ENCODE data around the gene ITPRID2. TPM values are rescaled to one million over a fixed set of nuclear protein-coding genes. Genes with fewer than 3 reads are reported as not detected.

ITPRID2 gene
- total RNA-seq (100 to 1,000 TPM; 164 to 167 TPM), polyA plus RNA-seq (10 to 100 TPM; 59.5 to 60.2 TPM)
- long read RNA-seq, donor 1, full-length matches to known transcripts, result 6 of 29 reads
- long read RNA-seq, donor 1, partial matches to known transcripts, result 23 of 29 reads
- long read RNA-seq, donor 1, other reads (novel, unspliced or antisense), result 0 of 29 reads
- long read RNA-seq, donor 2, partial matches to known transcripts, result 0 of 1 reads
- long read RNA-seq, donor 2, other reads (novel, unspliced or antisense), result 0 of 1 reads
- long read RNA-seq, donor 3, full-length matches to known transcripts, result 4 of 35 reads
- long read RNA-seq, donor 3, partial matches to known transcripts, result 31 of 35 reads
- long read RNA-seq, donor 3, other reads (novel, unspliced or antisense), result 0 of 35 reads
- long read RNA-seq, donor 4, result 0 reads
- long read RNA-seq, donor 5, full-length matches to known transcripts, result 7 of 27 reads
- long read RNA-seq, donor 5, partial matches to known transcripts, result 20 of 27 reads
- long read RNA-seq, donor 5, other reads (novel, unspliced or antisense), result 0 of 27 reads

GRCh38 chr2:181891258-181891965 lies at the start of gene ITPRID2:
Gene ITPRID2, plus strand, starts transcription at chr2:181891730. Its CDS starts 337 bp downstream, at chr2:181892067.
- peak; percentile 95 for ATAC-seq (ENCODE audit: insufficient read depth, low FRiP score)
- Histone ChIP-seq H3K36me3 (ENCODE audit: control insufficient read depth in 4 of 4, insufficient read depth in 4 of 4, low read length in 4 of 4) (no peaks in the 10 kb centered on the region), H3K4me1 (ENCODE audit: control insufficient read depth in 5 of 5, insufficient read depth in 5 of 5, low read length in 5 of 5) (peaks cover 0 to 24% (median 5%) of the 10 kb centered on the region in 5 donors), H3K9me3 (ENCODE audit: control insufficient read depth in 4 of 4, insufficient read depth in 3 of 4, low read length in 3 of 4) (no peaks in the 10 kb centered on the region), H3K27me3 (ENCODE audit: control insufficient read depth in 3 of 3, insufficient read depth in 3 of 3, low read length in 2 of 3) (no peaks in the 10 kb centered on the region), H3K9ac (ENCODE audit: insufficient read depth in 1 of 2, low read length in 2 of 2) (peak within 1 kb of the TSS; percentile 75 to 95), H3K4me3 (peak within 1 kb of the TSS; percentile 93), H3K27ac (ENCODE audit: low read depth in 1 of 2, low read length in 1 of 2) (peak within 1 kb of the TSS; percentile 97 to 99)
- 1% methylated on average over 24 to 58 of the region's 58 CpGs for whole genome bisulfite sequencing, 2 donors
- peak; percentile 91 to 97 (median 92) for DNase-seq
- no peak for TF ChIP-seq CTCF (IDR thresholded peaks at IDR 0.05; ENCODE audit: control extremely low read depth, extremely low read depth)

GRCh38 chr2:181844551-181845290 lies 46.8 kb upstream of the ITPRID2 start:
- WGBS, 2 donors, result 97 to 98% methylated on average over 1 of the region's 1 CpG
- H3K36me3 ChIP-seq (ENCODE audit: control insufficient read depth in 4 of 4, insufficient read depth in 4 of 4, low read length in 4 of 4), result no peaks in the 10 kb centered on the region
- ATAC-seq (ENCODE audit: insufficient read depth, low FRiP score) (no peak), DNase-seq (no peak)
- H3K9me3 ChIP-seq (ENCODE audit: control insufficient read depth in 4 of 4, insufficient read depth in 3 of 4, low read length in 3 of 4), result no peaks in the 10 kb centered on the region
- H3K27ac ChIP-seq (ENCODE audit: low read depth in 1 of 2, low read length in 1 of 2), result no peak overlapping the region
- no peaks in the 10 kb centered on the region for H3K4me1 ChIP-seq (ENCODE audit: control insufficient read depth in 5 of 5, insufficient read depth in 5 of 5, low read length in 5 of 5)
- no peak overlapping the region for H3K4me3 ChIP-seq
- no peak for TF ChIP-seq CTCF (IDR thresholded peaks at IDR 0.05; ENCODE audit: control extremely low read depth, extremely low read depth)
- H3K9ac ChIP-seq (ENCODE audit: insufficient read depth in 1 of 2, low read length in 2 of 2), result no peak overlapping the region
- no peaks in the 10 kb centered on the region for H3K27me3 ChIP-seq (ENCODE audit: control insufficient read depth in 3 of 3, insufficient read depth in 3 of 3, low read length in 2 of 3)

- Histone ChIP-seq H3K27me3 (ENCODE audit: control insufficient read depth in 3 of 3, insufficient read depth in 3 of 3, low read length in 2 of 3) (no peaks in the 10 kb centered on the region), H3K9ac (ENCODE audit: insufficient read depth in 1 of 2, low read length in 2 of 2) (no peak overlapping the region), H3K4me1 (ENCODE audit: control insufficient read depth in 5 of 5, insufficient read depth in 5 of 5, low read length in 5 of 5) (no peaks in the 10 kb centered on the region), H3K36me3 (ENCODE audit: control insufficient read depth in 4 of 4, insufficient read depth in 4 of 4, low read length in 4 of 4) (no peaks in the 10 kb centered on the region), H3K27ac (ENCODE audit: low read depth in 1 of 2, low read length in 1 of 2) (no peak overlapping the region), H3K4me3 (no peak overlapping the region), H3K9me3 (ENCODE audit: control insufficient read depth in 4 of 4, insufficient read depth in 3 of 4, low read length in 3 of 4) (no peaks in the 10 kb centered on the region)
- ATAC-seq (ENCODE audit: insufficient read depth, low FRiP score) (no peak), DNase-seq (no peak)
- no peak for TF ChIP-seq CTCF (IDR thresholded peaks at IDR 0.05; ENCODE audit: control extremely low read depth, extremely low read depth)
- WGBS, 2 donors, result 53 to 80% methylated on average over 4 of the region's 4 CpGs
Observed at GRCh38 chr2:181846399-181847197, 44.9 kb upstream of the ITPRID2 start.

Measured in lung (tissue), 16 donors.